Left lung (tissue), 10 donors: ENCODE data around the gene HS3ST3A1. TPM values are rescaled to one million over a fixed set of nuclear protein-coding genes. Genes with fewer than 3 reads are reported as not detected.

Source experiments
- ATAC-seq: fragments of 200-7000 bp; cut with Tn5 transposase; one replicate; pipeline ENCODE4 v1.9.1; 2020; ENCODE audit warnings: moderate library complexity
- DNase-seq, 4 donors: peaks; one replicate each; pipeline ENCODE4 v3.0.0-alpha.2; 2013 to 2020
- H3K27ac ChIP-seq, 2 donors: fragments of 200-600 bp; sonication (generic) in 1 of 2; one replicate each; pipeline versions ENCODE4 v1.5.0 to v1.8.0; 2020 to 2021
- H3K27me3 ChIP-seq, 2 donors: fragments of 200-600 bp; sonication (generic) in 1 of 2; one replicate each; pipeline versions ENCODE4 v1.5.0 to v1.8.0; 2020 to 2021
- H3K36me3 ChIP-seq, 2 donors: fragments of 200-600 bp; sonication (generic) in 1 of 2; one replicate each; pipeline versions ENCODE4 v1.5.0 to v1.8.0; 2020 to 2021
- H3K4me1 ChIP-seq, 2 donors: fragments of 200-600 bp; one replicate each; pipeline ENCODE4 v1.8.0; 2021
- H3K4me3 ChIP-seq, 2 donors: fragments of 200-600 bp; sonication (generic) in 1 of 2; one replicate each; pipeline versions ENCODE4 v1.5.0 to v1.8.0; 2020 to 2021; ENCODE audit warnings: mild to moderate bottlenecking in 1 of 2
- H3K9me3 ChIP-seq, 2 donors: fragments of 200-600 bp; sonication (generic) in 1 of 2; one replicate each; pipeline versions ENCODE4 v1.5.0 to v1.8.0; 2020 to 2021
- intact Hi-C, 2 donors: fragments of 100-400 bp; cut with DNase I; formaldehyde crosslinking; loops; one replicate each; pipeline versions ENCODE4 v1.11.2 to v1.14.2; 2022
- polyA plus RNA-seq, 6 donors: library from polyadenylated mRNA; unstranded; fragments of 120-200 nt; gene quantifications; one replicate each; pipeline ENCODE4 v1.2.1, GENCODE V29; 2013; ENCODE audit not compliant: insufficient read length in 6 of 6
- total RNA-seq, 2 donors: library from RNA; stranded (reverse); fragmentation: NEBNext Ultra II Directional; extraction: Animal tissue kit (Norgen Biotek cat#: 25700); gene quantifications; one replicate each; pipeline ENCODE4 v1.2.1, GENCODE V29; 2021
- TF ChIP-seq, protein P1 (sequence below), 2 donors: fragments of 200-600 bp; sonication (generic) in 1 of 2; IDR thresholded peaks; one replicate each; pipeline versions ENCODE4 v1.5.0 to v1.8.0; 2021; ENCODE audit warnings: antibody characterized with exemption in 2 of 2
- donor health status: DM: no; HTN: yes; CAD: no.
- donor health status: DM: no; HTN: no; CAD: no.

HS3ST3A1 gene
- total and polyA plus RNA-seq, 8 donors: 2.7 to 9.5 (median 4.5) TPM

DNA sequence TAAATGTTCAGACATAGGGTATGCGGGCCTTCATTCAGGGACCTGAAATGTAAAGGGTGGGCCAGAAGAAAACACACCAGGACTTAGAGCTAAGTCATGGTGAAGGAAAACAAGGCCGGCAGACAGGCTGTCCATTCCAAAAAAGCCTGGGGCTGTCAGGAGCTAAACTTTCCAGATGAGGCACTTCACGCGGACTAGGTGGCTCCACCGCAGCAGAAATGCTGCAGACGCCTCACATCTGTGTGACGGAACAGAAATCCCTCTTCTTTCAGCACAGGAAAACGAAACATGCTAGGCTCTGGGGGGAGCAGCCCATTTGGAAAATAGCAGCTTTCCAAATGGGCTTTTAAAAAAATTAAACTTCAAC, 88.7 kb downstream of the HS3ST3A1 start:
- Histone ChIP-seq H3K4me3 (no peak overlapping the region), H3K27me3 (no peaks in the 10 kb centered on the region), H3K36me3 (no peaks in the 10 kb centered on the region), H3K4me1 (no peaks in the 10 kb centered on the region), H3K27ac (peak overlapping the region in 1 of 2 donors; percentile 13), H3K9me3 (no peaks in the 10 kb centered on the region)
- ATAC-seq (no peak), DNase-seq (peak in 1 of 4 donors; percentile 48)
- intact Hi-C loops: no loop called here
- TF ChIP-seq, protein P1, sequence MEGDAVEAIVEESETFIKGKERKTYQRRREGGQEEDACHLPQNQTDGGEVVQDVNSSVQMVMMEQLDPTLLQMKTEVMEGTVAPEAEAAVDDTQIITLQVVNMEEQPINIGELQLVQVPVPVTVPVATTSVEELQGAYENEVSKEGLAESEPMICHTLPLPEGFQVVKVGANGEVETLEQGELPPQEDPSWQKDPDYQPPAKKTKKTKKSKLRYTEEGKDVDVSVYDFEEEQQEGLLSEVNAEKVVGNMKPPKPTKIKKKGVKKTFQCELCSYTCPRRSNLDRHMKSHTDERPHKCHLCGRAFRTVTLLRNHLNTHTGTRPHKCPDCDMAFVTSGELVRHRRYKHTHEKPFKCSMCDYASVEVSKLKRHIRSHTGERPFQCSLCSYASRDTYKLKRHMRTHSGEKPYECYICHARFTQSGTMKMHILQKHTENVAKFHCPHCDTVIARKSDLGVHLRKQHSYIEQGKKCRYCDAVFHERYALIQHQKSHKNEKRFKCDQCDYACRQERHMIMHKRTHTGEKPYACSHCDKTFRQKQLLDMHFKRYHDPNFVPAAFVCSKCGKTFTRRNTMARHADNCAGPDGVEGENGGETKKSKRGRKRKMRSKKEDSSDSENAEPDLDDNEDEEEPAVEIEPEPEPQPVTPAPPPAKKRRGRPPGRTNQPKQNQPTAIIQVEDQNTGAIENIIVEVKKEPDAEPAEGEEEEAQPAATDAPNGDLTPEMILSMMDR (IDR thresholded peaks at IDR 0.05): no peak

DNA sequence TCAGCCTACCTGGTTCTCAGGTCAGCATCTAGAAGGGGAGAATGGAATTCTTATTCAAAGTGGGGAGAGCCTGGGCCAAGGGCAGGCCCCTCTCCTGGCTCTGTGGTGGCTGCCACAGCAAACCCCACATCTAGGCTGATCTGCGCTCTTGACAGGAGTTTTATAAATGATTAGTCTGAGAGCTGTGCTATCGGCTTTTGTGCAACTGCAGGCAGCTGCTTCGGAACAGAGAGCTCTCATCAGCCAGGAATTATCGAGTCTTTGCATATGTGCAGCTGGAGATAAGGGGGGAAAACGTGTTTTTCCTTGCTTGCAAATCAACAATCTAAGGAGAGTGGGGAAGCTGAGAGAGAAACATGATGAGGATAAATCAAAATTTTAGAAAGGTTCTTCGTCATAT, 91.7 kb downstream of the HS3ST3A1 start:
- H3K4me3 ChIP-seq: no peak overlapping the region
- ATAC-seq: peak; percentile 23
- intact Hi-C loops: no loop called here

DNA sequence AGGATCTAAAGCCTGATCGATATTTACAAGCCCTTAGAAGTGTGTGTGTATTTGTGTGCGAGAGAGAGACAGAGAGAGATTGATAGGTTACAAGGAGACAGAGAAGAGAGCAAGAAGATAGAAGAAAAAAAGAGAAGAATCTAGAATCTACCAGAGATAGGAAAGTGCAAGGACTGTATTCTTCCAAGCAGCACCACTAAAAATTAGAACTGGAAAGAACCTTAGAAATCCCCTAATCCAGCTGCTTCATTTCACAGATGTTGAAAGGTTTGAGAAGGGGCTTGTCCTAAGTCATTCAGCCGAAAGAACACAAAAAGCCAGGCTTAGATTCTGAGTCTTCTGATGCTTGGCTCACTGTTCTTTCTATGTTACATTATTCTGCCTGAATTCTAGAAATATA, 92.2 kb downstream of the HS3ST3A1 start:
- TF ChIP-seq, protein P1 (IDR thresholded peaks at IDR 0.05): no peak
- H3K4me1 ChIP-seq: no peaks in the 10 kb centered on the region
- peak overlapping the region in 1 of 2 donors; percentile 9 for H3K27ac ChIP-seq
- peak; percentile 33 for ATAC-seq
- no peaks in the 10 kb centered on the region for H3K27me3 ChIP-seq
- H3K9me3 ChIP-seq: no peaks in the 10 kb centered on the region
- no peaks in the 10 kb centered on the region for H3K36me3 ChIP-seq
- H3K4me3 ChIP-seq: no peak overlapping the region
- peak in 2 of 4 donors; percentile 65 to 81 for DNase-seq
- intact Hi-C loops: no loop called here

More for the DNA sequence above, 91.7 kb downstream of the HS3ST3A1 start:
- Histone ChIP-seq H3K4me1 (no peaks in the 10 kb centered on the region), H3K36me3 (no peaks in the 10 kb centered on the region), H3K9me3 (no peaks in the 10 kb centered on the region), H3K27me3 (no peaks in the 10 kb centered on the region), H3K27ac (peak overlapping the region in 1 of 2 donors; percentile 9)
- TF ChIP-seq, protein P1 (IDR thresholded peaks at IDR 0.05): no peak
- peak in 2 of 4 donors; percentile 49 to 77 for DNase-seq

DNA sequence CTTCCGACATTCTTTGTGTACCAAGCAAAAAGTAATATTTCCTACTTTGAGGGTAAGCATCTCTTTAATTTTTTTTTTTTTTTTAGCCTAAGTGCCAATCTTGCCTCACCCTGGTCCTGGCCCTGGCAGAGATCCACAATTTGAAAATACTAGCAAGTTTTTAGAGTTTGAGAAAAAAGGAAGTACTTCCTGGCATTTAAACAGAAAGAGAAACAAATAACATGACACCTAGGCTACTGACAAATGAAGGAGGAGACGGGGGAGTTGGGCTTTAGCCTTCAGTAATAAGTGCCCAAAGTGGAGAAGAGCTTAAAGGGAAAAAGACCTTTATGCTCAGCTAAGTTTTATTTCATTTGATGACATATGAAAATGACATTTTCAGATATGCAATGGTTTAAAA, 92.8 kb downstream of the HS3ST3A1 start:
- DNase-seq: no peak
- intact Hi-C loops: no loop called here
- Histone ChIP-seq H3K27me3 (no peaks in the 10 kb centered on the region), H3K4me3 (no peak overlapping the region), H3K27ac (no peak overlapping the region), H3K36me3 (no peaks in the 10 kb centered on the region), H3K4me1 (no peaks in the 10 kb centered on the region), H3K9me3 (no peaks in the 10 kb centered on the region)
- ATAC-seq: no peak
- TF ChIP-seq, protein P1 (IDR thresholded peaks at IDR 0.05): no peak

DNA sequence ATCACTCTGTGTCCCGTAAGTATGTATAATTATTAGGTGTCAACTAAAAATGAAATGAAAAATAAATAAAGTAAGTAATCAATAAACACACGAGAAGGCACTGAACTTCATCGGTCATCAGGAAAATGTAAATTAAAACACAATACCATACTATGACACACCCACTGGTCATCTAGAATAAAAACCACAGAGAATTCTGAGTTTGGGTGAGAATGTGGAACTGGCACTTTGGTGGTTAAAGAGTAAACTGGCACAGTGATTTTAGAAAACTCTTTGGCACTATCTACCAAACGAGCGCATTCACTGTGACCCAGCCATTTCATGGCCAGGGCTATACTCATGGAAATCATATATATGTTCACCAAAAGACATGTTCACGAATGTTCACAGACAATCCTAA, 98.2 kb downstream of the HS3ST3A1 start:
- H3K9me3 ChIP-seq: no peaks in the 10 kb centered on the region
- TF ChIP-seq, protein P1 (IDR thresholded peaks at IDR 0.05): no peak
- H3K27me3 ChIP-seq: no peaks in the 10 kb centered on the region
- intact Hi-C loops: no loop called here
- H3K27ac ChIP-seq: no peak overlapping the region
- H3K4me1 ChIP-seq: no peaks in the 10 kb centered on the region
- DNase-seq (no peak), ATAC-seq (no peak)
- no peak overlapping the region for H3K4me3 ChIP-seq
- no peaks in the 10 kb centered on the region for H3K36me3 ChIP-seq
